ENCODE measurements around the gene SLC5A10. TPM values are rescaled to one million over a fixed set of nuclear protein-coding genes. Genes with fewer than 3 reads are reported as not detected.
"Not testable (repeated sequence)": the region's sequence is repeated elsewhere in the genome, so short reads cannot be mapped to it uniquely, and the experiment has no call there.

The SLC5A10 gene
- total RNA-seq, 1 donor from 2014 or later, result not detected

DNA sequence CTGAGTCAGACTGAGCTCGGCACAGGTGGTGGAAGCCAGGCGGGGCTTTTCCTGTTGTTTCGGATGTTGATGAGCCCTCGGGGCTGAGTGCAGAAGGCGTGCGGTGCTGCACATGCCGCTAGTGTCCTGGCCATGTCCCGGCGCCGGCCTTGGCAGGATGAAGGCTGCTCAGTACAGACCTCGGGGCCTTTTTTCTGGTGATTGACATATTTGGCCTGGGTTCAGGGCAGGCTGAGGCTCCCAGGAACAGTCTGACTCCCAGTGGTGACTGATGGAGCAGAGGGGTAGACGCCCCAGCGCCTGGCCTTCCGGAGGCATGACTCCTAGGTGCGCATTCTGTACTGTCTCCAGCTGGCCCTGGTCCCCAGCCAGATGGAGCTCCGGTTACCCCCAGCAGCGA is 86.0 kb downstream of the SLC5A10 start:
- not testable (repeated sequence) for DNase-seq (ENCODE audit: low read depth); H3K4me3 ChIP-seq (ENCODE audit: low read depth, low read length)

DNA sequence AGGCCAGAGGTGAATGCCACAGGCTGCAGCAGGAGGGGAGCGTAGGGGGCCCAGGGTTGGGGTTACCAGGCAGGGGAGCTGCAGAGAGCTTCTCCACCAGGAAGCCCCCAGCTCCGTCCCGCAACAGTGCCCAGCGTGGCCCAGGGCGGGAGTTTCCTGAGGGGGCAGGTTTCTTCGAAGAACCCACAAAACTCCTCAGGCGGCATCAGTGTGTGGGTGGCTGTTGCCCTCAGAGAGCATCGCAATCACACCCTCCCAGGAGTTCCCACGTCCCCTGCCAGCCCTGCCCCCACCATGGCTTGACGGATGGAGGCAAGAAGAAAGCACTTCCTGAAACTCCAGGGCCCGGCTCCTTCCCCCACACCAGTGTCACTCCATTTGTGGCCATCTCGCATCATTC is 86.8 kb downstream of the SLC5A10 start:
- H3K4me3 ChIP-seq (ENCODE audit: low read depth, low read length); DNase-seq (ENCODE audit: low read depth): not testable (repeated sequence)

GRCh38 chr17:19040350-19040749 is 88.4 kb downstream of the SLC5A10 start:
- not testable (repeated sequence) for DNase-seq (ENCODE audit: low read depth); H3K4me3 ChIP-seq (ENCODE audit: low read depth, low read length)

DNA sequence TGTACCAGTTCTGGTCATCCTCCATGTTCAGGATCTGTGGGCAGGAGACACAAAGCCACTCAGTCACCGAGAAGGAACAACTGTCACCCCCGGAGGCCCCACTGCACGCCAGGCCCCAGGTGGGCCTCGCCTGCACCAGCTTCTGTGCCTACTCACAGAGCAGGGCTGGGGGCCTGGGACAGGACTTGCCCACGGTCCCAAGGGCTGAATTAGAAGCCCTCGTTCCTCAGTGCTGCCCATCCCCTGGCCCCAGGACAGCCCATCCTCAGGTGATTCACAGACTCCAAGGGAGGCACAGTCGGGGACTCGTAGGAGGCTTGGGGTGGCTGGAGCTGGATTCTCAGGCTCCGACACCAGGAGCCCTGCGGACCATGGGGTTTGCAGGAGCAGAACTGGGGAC is 89.9 kb downstream of the SLC5A10 start:
- not testable (repeated sequence) for DNase-seq (ENCODE audit: low read depth); H3K4me3 ChIP-seq (ENCODE audit: low read depth, low read length)

DNA sequence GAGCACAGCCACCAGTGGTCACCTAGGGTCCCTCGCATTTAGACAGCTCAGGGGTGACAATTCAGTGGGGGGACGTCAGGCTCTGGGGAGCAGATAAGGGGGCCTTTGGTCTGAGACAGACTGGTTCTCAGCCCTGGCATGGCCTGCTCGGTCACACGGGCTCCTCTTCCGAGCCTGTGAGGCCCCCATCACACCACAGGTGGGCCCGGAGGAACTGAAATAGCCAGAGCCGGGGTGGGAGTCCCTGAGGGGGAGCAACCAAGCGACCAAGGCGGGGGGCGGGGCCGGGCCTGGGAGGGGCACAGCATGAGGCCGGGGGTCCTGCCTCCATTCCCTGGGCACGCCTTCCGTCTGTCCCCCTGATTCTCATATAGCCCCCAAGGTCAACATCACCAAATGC is 90.4 kb downstream of the SLC5A10 start:
- DNase-seq (ENCODE audit: low read depth), result not testable (repeated sequence)

GRCh38 chr17:19043032-19043431 is 91.1 kb downstream of the SLC5A10 start:
- H3K4me3 ChIP-seq (ENCODE audit: low read depth, low read length); DNase-seq (ENCODE audit: low read depth): not testable (repeated sequence)

More for the DNA sequence above, 90.4 kb downstream of the SLC5A10 start:
- H3K4me3 ChIP-seq (ENCODE audit: low read depth, low read length), result not testable (repeated sequence)

DNA sequence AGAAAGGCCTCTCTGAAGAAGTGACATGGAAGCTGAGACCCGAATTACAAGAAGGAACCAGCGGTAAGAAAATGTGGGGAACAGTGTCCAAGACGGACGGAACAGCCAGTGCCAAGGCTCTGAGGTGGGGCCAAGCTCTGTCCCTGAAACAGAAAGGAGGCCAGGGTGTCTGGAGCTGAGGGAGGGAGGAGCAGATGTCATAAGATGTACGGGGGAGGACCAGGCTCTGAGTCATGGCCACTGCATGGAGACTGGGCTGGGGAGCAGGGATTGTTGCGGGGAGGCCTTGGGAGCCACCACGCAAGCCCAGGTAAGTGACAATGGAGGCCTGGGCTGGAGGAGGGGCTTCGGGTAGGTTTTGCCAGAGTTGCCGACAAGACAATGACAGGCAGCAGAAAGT is 92.7 kb downstream of the SLC5A10 start:
- not testable (repeated sequence) for H3K4me3 ChIP-seq (ENCODE audit: low read depth, low read length); DNase-seq (ENCODE audit: low read depth)

DNA sequence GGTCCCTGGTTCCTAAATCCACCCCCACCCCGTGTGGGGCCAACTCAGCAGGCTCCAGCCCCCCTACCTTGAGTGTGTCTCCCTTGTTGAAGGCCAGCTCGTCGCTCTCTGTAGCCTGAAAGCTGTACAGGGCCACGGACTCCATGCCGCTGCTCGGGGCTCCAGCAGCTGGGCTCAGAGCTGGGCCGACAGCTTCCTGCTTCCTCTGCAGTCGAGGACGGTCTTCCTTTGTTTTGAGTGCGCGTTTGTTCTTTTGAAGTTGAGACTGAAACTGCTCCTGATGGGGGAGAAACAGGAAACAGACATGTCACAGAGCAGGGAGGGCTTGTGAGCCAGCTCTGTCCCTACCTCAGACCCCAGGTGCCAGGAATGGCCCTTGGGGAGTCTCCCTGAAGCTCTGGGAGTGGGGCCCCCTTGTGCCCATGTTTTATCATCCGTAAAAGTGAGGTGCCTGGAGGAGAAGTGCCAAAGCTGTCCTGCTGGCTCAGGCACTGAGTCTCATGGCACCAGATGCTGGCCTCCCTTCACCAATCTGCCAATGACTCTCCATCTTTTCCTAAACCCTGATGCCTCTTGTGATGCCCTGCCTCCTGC is 94.9 kb downstream of the SLC5A10 start, which contains the start of gene GRAP:
GRAP (minus strand) TSS at position 176 of the 594 bp plus-strand sequence; CDS start at position 145, 31 bp downstream.
- not testable (repeated sequence) for DNase-seq (ENCODE audit: low read depth); H3K4me3 ChIP-seq (ENCODE audit: low read depth, low read length)

DNA sequence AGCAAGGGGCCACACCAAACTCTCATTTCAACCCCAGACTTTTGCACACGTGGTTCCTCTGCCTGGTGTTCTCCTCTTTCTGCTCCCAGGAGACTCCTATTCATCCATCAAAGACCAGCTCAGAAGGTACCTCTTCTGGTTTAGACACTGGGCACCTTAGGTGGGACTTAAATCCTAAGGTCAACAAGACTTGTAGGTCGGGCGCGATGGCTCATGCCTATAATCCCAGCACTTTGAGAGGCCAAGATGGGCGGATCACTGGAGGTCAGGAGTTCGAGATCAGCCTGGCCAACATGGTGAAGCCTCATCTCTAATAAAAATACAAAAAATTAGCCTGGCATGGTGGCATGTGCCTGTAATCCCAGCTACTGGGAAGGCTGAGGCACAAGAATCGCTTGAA is 95.5 kb downstream of the SLC5A10 start:
- not testable (repeated sequence) for H3K4me3 ChIP-seq (ENCODE audit: low read depth, low read length); DNase-seq (ENCODE audit: low read depth)

GRCh38 chr17:19048826-19049225 is 96.9 kb downstream of the SLC5A10 start:
- H3K4me3 ChIP-seq (ENCODE audit: low read depth, low read length), result not testable (repeated sequence)

DNA sequence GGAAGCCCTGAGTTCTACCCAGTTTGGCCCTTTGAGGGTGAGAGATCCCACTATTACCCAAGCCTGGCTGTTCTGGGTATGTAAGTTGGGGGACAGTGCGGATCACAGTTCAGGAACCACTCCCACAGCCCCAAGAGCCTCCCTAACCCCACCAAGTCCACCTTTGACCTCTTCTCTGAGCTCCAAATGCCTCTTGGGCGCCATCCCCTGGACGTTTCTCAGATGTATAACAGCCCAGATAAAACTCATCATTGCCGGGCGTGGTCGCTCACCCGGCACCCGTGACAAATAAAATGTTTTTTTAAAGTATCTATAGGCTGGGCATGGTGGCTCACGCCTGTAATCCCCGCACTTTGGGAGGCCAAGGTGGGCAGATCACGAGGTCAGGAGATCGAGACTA is 103.5 kb downstream of the SLC5A10 start:
- DNase-seq (ENCODE audit: low read depth); H3K4me3 ChIP-seq (ENCODE audit: low read depth, low read length): not testable (repeated sequence)

More at GRCh38 chr17:19048826-19049225, 96.9 kb downstream of the SLC5A10 start:
- DNase-seq (ENCODE audit: low read depth), result not testable (repeated sequence)

- not testable (repeated sequence) for H3K4me3 ChIP-seq (ENCODE audit: low read depth, low read length); DNase-seq (ENCODE audit: low read depth)
Observed at GRCh38 chr17:19062009-19062717, 110.2 kb downstream of the SLC5A10 start.

DNA sequence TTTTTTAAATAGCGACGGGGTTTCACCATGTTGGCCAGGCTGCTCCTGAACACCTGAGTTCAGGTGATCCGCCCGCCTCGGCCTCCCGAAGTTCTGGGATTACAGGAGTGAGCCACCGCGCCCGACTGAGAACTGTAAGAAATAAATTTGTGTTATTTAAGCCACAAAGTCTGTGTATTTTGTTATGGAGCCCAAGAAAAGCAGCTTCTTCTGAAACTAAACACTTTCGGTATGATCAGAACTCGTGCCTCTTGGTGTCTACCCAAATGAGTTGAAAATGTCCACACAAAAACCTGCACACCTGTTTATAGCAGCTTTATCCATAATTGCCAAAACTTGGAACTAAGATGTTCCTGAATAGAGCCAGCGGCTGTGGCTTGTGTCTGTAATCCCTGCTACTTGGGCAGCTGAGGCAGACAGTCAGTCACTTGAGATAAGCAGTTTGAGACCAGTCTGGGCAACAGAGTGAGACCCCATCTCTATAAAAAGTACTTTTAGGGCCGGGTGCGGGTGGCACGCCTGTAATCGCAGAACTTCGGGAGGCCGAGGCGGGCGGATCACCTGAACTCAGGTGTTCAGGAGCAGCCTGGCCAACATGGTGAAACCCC is 110.9 kb downstream of the SLC5A10 start:
- not testable (repeated sequence) for DNase-seq (ENCODE audit: low read depth)

DNA sequence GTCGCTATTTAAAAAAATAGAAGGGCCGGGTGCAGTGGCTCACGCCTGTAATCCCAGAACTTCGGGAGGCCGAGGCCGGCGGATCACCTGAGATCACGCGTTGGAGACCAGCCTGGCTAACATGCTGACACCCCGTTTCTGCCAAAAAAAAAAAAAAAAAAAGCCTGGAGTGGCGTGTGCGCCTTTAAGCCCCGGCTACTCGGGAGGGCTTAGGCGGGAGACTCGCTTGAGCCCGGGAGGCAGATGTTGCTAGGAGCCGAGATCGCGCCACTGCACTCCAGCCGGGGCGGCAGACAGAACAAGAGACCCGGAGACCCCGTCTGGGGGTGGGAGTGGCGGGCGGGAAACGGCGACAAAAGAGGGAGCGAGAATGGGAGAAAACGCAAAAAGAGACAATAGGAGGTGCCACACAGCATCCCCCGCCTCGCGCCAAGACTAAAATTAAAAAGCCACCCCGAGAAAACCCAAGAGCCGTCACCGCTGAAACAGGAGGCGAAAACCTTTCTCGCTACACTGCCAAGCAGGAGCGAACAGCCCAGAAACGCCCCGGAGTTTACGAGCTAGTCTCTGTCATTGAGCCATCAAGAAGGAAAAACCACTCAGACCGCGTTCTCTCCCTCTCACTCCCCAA is 111.5 kb downstream of the SLC5A10 start:
- not testable (repeated sequence) for DNase-seq (ENCODE audit: low read depth); H3K4me3 ChIP-seq (ENCODE audit: low read depth, low read length)

More for the DNA sequence above, 110.9 kb downstream of the SLC5A10 start:
- not testable (repeated sequence) for H3K4me3 ChIP-seq (ENCODE audit: low read depth, low read length)

DNA sequence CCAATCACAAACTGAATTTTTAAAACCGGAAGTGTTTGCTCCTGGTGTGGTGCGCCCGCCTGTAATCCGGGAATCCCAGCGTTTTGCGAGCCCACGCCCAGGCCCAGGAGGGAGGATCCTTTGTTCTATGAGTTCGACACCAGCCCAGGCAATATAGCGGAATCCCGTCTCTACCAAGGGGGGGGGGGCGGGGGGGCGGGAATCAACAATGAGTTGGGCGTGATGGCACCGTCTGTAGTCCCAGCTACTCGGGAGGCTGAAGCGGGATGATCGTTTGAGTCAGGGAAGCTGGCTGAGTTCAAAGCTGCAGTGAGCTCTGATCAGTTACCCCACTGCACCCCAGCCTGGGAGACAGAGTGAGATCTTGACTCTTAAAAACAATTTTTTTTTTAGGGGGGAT is 112.4 kb downstream of the SLC5A10 start:
- not testable (repeated sequence) for DNase-seq (ENCODE audit: low read depth); H3K4me3 ChIP-seq (ENCODE audit: low read depth, low read length)

- not testable (repeated sequence) for DNase-seq (ENCODE audit: low read depth); H3K4me3 ChIP-seq (ENCODE audit: low read depth, low read length)
Observed at GRCh38 chr17:19070318-19071168, 118.6 kb downstream of the SLC5A10 start.
